ENCODE results near the gene GTSE1.

The GTSE1 gene

DNA sequence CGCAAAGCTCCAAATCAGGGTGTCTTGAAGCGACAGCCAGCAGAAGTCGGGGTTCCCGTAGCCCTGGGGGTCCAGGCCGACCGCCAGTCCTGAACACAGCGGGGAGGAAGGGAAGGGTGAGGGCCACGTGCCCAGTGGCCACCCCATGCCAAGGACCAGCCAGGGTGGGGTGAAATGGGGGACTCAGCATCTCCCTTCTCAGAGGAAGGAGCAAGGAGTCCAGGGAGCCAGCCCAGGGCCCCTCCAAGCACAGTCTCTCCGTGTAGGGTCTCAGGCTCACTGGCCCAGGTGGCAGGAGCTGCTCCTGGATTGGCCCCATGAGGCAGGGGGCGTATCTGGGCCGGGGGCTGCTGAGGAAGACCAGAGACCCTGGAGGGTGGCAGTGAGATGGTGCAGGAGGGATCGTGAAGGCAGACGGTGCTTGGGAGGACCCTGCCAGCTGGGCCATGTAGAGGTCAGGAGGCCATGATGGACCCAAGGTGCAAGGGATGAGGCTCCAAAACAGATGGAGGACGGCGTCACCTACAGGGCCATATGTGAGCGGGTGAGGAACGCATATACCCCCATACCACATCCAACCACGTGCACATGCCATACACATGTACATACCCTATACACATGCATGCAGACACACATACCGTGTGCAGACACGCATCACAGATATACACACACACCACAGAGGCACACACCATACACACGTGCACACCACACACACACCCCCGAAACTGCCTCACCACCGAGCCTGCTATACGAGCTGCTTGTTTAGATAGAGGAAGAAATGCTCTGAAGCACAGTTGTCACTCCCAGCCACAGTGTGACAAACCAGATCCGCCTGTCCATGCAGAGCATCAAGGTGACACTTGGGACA is 73.3 kb downstream of the GTSE1 start:
- DNase-seq: no peak
- no peak for TF ChIP-seq POLR2A (IDR thresholded peaks at IDR 0.05; ENCODE audit: low read length)

DNA sequence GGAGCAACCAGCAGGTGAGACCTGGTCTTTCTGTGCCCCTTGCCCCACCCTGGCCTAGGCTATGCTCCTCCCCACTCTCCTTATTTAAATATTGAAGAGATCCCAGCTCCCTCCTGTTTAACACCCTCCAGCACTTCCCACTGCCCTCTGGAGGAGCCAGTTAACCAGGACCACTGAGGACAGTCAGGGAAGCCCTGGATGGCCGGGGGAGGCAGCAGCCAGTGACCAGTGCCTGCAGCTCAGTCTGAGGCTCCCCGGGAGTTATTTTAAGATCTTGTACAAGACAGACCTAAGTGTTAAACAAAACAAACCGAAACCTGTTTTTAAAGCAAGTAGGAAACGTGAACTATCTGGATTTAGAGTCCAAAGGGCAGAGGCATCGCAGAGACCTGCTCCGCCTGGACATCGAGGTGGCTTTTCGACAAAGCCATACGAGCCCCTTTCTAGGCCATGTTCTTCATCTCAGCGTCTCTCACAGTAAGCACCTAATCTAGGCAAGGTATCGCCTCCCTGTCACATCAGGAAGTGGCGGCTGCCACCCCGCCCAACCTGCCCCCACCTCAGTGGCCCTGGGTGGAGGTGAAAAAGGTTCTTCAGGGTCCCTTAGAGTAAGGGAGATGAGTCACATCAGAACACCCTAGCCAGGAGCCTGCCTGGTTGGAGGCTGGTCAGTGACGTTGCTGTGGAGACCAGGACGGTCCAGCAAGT is 74.1 kb downstream of the GTSE1 start:
- TF ChIP-seq GATA1 (IDR thresholded peaks at IDR 0.05; ENCODE audit: low read depth, low read length) (no peak), POLR2A (IDR thresholded peaks at IDR 0.05; ENCODE audit: low read length) (no peak)
- no peak for DNase-seq

DNA sequence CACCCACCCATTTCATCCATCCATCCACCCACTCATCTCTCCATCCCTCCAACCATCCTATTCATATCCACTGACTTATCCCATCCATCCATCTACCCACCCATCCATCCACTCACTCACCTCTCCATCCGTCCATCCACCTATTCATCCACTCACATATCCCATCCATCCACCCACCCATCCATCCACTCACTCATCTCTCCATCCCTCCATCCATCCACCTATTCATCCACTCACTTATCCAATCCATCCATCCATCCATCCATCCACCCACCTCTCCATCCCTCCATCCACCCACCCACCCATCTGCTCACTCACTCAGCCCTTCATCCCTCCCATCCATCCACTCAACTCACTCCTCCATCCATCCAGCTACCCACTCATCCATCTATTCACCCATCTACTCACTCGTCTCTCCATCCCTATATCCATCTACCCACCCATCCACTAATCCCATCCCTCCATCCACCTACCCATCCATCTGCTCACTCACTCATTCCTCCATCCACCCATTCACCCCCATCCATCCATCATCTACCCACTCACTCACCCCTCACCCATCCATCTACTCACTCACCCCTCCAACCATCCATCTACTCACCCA is 75.1 kb downstream of the GTSE1 start:
- no peak for DNase-seq

DNA sequence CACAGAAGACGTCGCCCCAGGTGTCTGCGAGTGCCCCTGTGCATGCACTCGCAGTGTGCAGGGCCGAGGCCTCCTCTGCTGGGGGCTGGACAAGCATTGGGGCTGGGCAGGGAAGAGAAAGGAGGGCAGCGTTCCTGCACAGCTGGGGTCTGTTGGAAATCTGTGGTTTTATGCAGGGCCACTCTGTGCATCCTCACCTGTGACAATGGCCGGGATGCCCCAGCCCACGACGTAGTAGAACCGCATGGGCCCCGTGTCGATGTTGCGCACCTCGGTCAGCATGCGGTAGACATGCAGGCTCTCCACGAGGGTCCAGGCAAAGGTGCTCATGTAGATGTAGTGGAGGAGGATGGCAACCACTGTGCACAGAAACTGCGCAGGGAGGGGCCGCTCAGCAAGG is 76.0 kb downstream of the GTSE1 start:
- no peak for DNase-seq
- TF ChIP-seq GATA1 (IDR thresholded peaks at IDR 0.05; ENCODE audit: low read depth, low read length) (no peak), POLR2A (IDR thresholded peaks at IDR 0.05; ENCODE audit: low read length) (no peak)

More for the DNA sequence above, 75.1 kb downstream of the GTSE1 start:
- no peak for TF ChIP-seq POLR2A (IDR thresholded peaks at IDR 0.05; ENCODE audit: low read length)
- no peak for TF ChIP-seq GATA1 (IDR thresholded peaks at IDR 0.05; ENCODE audit: low read depth, low read length)

DNA sequence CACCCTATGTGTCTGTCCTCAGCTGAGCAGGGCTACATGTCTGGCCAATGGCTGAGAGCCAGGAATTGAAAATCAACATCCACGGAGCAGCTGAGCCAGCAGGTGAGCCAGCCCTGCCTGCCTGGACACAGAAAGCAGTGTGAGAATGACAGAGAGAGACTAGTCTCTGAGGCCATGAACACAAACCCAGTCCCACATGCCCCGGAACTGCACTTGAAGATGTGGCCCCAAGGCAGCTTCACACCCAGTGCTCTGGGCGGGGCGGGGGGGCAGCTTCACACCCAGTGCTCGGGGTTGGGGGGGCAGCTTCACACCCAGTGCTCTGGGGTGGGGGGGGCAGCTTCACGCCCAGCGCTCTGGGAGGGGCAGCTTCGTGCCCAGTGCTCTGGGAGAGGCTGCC is 76.5 kb downstream of the GTSE1 start:
- TF ChIP-seq GATA1 (IDR thresholded peaks at IDR 0.05; ENCODE audit: low read depth, low read length) (no peak), POLR2A (IDR thresholded peaks at IDR 0.05; ENCODE audit: low read length) (no peak)
- no peak for DNase-seq

DNA sequence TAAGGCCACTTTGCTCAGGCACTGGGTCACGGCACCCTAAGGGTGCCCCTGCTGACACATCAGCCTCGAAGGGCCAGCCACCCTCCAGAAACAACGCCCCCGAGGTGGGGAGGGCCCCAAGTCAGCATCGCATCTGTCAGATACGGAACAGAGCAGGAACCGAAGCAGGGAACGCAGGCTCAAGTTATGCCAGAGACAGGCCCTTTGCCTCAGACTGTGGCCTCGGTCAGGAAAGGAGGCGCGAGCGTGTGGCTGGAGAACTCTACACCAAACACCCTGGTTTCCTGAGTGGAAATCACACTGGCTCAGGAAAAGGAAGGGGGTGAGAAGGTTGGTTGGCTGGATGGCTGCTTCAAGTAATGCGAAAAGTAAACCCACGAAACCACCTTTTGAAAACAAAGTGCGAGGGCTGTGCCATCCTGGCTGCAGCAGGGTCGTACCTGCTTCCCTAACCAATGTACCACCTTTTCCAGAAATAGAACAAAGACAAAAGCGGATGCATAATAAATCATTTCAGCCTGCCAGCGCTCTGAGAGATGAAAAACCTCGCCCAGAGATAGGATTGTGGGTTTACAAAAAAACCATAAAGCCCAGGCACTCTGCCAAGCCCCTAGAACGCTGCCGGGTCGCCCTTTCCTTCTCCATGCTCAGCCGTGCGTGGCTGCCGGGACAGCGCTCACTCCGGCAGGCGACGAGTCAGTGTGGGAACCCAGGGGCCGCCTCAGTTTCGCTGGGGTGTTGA is 77.4 kb downstream of the GTSE1 start:
- TF ChIP-seq POLR2A (IDR thresholded peaks at IDR 0.05; ENCODE audit: low read length) (no peak), GATA1 (IDR thresholded peaks at IDR 0.05; ENCODE audit: low read depth, low read length) (no peak)
- DNase-seq: no peak

DNA sequence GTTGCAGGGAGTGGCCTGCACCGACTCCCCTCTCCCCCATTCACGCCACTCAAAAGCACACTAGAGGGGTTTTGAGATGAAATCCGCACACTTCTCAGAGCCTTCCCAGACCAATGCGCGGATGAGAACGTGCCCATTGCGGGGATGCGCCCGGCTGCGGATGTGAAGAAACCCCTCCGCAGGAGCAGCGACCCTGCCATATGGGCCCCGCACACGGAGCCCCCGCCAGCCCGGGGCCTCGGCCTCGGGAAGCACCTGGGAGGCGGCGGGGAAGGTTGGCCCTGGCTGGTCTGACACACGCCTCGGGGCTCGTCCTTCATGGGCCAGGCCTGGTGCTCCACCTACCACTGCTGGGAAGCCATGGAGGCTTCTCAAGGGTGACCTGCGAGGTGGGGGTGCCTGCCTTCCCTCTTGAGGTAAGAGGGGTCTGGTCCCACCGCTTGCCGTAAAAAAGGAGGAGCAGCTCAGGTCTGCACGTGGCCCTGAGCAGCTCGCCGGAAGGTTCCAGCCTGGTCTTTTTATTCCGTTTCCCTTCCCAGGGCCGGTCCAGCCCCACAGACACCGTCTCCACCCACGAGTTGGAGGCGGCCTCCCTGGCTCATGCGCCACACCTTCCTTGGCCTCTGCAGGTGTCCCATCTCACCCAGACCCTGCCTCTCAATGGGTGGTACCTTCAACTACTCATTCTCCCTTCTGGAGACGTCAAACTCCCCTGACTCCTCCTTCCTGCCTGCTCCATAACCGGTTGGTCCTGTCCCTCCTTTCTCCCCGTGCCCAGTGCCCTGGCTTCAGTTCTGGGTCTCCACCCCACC is 78.2 kb downstream of the GTSE1 start:
- TF ChIP-seq GATA1 (IDR thresholded peaks at IDR 0.05; ENCODE audit: low read depth, low read length): no peak
- no peak for TF ChIP-seq POLR2A (IDR thresholded peaks at IDR 0.05; ENCODE audit: low read length)
- no peak for DNase-seq

DNA sequence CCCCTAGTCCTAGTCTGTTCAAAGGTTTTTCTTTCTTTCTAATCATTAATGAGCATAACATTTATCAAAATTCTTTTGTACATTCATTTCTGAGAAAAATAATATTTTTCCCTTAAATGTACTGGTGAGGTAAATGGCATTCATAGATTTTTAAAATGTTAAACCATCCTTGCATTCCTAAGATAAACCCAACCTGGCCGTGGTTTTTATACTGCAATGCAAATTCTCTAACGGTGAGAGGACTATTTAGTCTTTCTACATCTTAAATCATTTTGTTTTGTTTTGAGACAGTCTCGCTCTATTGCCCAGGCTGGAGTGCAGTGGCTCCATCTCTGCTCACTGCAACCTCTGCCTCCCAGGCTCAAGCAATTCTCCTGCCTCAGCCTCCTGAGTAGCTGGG is 79.4 kb downstream of the GTSE1 start:
- TF ChIP-seq POLR2A (IDR thresholded peaks at IDR 0.05; ENCODE audit: low read length): no peak
- no peak for DNase-seq

DNA sequence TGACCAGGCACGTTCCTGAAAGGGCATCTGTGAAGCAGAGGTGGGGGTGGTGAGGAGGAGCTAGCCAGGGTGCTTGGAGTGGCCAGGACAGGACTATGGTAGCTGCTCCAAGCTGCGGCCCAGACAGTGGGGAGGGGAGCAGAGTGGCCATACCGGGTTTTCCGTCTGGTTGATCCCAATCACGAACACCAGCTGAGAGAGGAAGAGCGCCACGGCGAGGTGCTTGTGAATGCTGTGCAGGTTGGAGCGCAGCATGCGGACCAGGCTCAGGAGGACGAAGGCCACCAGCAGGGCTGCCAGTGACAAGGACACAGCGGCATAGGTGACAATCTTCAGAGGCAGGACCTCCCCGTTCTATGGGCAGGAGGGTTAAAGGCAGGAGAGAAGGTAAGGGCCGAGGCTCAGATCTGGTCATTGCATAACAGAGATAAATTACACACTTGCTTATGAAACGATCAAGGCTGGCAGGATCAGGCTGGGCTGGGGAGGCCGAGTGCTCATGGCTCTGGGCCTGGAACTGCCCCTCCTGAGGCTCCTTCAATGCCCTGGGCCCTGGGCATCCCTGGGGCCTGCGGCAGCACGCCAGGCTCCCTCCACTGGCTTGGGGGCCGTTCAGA is 80.3 kb downstream of the GTSE1 start:
- DNase-seq: no peak
- TF ChIP-seq POLR2A (IDR thresholded peaks at IDR 0.05; ENCODE audit: low read length) (no peak), GATA1 (IDR thresholded peaks at IDR 0.05; ENCODE audit: low read depth, low read length) (no peak)

DNA sequence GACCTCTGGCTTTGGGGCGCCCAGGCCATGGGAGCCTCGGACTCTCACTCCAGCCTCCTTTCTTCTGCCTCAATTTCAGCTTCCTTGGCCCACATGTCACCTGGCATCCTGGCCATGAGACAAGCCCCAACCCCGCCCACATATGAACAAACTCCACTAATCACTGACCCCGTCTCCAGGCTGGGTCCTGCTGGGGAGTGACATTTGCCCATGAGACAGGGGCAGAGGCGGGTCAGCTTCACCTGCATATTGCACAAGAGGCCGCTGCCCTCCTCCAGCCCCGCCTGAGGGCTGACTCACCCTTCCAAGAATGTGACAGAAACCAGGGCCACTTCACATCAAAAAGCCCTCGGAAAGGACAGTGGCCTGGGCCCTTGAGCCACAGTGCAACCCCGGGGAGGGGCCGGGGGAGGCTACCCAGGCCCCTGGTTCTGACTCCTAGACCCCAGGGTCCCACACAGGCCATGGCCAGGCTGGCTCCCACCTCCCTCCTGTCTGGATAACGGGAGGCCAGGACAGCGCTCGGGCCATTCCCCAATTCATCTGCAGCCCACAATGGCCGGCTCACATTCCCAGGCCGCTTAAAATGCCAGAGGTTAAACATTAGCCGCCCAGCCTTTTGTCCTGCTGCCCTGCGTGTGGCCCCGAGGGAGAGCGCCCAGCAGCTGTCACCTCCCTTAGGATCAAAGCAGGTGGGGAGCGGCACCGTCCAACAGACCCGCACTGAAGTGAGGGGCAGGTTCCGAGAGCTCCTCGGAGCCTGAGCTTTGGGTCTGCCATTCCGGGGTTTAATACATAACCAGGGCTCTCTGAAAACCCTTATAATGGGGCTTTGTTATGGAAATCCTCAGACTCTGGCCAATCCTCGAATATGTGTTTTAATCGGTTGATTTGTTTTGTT is 81.1 kb downstream of the GTSE1 start:
- no peak for DNase-seq
- TF ChIP-seq POLR2A (IDR thresholded peaks at IDR 0.05; ENCODE audit: low read length): no peak
- TF ChIP-seq GATA1 (IDR thresholded peaks at IDR 0.05; ENCODE audit: low read depth, low read length): no peak

DNA sequence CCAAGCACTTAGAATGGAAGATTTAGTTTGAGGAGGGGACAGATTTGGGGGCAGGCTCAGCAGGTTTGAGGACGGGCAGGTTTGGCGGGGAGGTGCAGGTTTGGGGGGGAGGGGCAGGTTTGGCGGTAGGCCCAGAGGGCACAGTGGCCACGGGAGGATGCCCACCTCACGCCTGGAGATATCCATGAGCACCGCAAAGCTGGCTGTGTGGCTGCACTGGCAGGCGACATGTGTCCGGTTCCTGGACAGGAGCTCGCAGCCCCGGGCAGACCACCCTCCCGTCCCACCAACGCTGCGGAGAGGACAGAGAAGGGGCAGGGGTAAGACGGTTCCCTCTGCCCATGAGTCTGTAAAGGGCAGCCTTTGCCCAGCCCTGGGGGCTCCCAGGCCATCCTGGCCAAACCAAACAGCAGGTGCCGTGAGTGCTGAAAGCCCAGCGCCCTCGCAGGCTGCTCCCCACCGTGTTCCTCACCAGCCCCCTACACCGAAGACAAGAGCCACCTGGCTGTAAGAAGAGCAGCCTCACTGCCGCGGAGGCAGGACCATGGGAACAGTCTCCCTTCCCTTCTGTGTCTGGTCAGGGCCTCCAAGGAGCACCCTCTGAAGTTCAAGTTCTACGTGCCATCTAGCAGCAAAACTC is 81.9 kb downstream of the GTSE1 start:
- no peak for DNase-seq
- TF ChIP-seq GATA1 (IDR thresholded peaks at IDR 0.05; ENCODE audit: low read depth, low read length) (no peak), POLR2A (IDR thresholded peaks at IDR 0.05; ENCODE audit: low read length) (no peak)

Measured in erythroblast (primary cell).